Neural cell (in vitro differentiated cells): ENCODE measurements around the gene GUCA1C.

Experiments
- EZH2 ChIP-seq: fragments of 200-600, 300-800 bp; shearing (Covaris generic), sonication (generic); IDR thresholded peaks from 2 replicates; pipeline ENCODE4 v1.6.1; 2014; ENCODE audit warnings: antibody characterized with exemption, low read length, borderline replicate concordance, mild to moderate bottlenecking; ENCODE audit not compliant: insufficient read depth, poor library complexity, severe bottlenecking
- MXI1 ChIP-seq: fragments of 450-650 bp; conservative IDR thresholded peaks from 2 replicates; pipeline ENCODE4 v1.6.1; 2014; ENCODE audit warnings: antibody characterized with exemption, mild to moderate bottlenecking; ENCODE audit not compliant: poor library complexity, severe bottlenecking
- POLR2AphosphoS5 ChIP-seq: IDR thresholded peaks from 2 replicates; pipeline ENCODE4 v1.6.1; 2012
- TAF1 ChIP-seq: IDR thresholded peaks from 2 replicates; pipeline ENCODE4 v1.6.1; 2012; ENCODE audit warnings: low read depth
- TF ChIP-seq, protein P1 (sequence below): fragments of 450-650 bp; IDR thresholded peaks from 2 replicates; pipeline ENCODE4 v1.5.1; 2014; ENCODE audit warnings: antibody characterized with exemption, mild to moderate bottlenecking, moderate library complexity; ENCODE audit not compliant: poor library complexity, severe bottlenecking

DNA sequence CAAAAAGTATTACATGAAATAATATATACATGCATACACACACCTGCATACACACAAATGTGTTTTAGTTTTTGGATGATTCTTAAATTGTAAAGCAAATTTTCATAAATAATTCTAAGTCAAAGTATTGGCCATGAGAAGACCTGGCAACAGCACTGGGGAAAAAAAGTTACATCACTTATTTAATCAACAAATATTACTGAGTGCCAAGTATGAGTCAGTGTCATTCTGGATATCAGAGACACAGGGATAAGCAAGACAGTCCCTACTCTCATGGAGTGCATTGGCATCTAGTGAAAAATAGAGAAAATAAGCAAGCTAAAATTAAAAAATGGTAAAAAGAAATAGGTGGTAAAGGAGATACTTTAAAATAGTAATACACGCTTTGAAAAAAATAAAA, 29.4 kb upstream of the GUCA1C start:
- TF ChIP-seq, protein P1, sequence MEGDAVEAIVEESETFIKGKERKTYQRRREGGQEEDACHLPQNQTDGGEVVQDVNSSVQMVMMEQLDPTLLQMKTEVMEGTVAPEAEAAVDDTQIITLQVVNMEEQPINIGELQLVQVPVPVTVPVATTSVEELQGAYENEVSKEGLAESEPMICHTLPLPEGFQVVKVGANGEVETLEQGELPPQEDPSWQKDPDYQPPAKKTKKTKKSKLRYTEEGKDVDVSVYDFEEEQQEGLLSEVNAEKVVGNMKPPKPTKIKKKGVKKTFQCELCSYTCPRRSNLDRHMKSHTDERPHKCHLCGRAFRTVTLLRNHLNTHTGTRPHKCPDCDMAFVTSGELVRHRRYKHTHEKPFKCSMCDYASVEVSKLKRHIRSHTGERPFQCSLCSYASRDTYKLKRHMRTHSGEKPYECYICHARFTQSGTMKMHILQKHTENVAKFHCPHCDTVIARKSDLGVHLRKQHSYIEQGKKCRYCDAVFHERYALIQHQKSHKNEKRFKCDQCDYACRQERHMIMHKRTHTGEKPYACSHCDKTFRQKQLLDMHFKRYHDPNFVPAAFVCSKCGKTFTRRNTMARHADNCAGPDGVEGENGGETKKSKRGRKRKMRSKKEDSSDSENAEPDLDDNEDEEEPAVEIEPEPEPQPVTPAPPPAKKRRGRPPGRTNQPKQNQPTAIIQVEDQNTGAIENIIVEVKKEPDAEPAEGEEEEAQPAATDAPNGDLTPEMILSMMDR, result no peak
- TF ChIP-seq TAF1 (no peak), MXI1 (no peak), EZH2 (no peak), POLR2AphosphoS5 (no peak)
